ENCODE measurements around the gene PKN3. TPM values are rescaled to one million over a fixed set of nuclear protein-coding genes. Genes with fewer than 3 reads are reported as not detected.

Gene PKN3
- total RNA-seq, 2 experiments from 2014 or later, result 9.3 to 10.7 TPM

GRCh38 chr9:128729302-128729701, 27.0 kb downstream of the PKN3 start:
- TF ChIP-seq CTCF (IDR thresholded peaks at IDR 0.05), result no peak
- no peak for ATAC-seq
- intact Hi-C loops (cut with micrococcal nuclease), result no loop called here
- Mint-ChIP-seq H3K27me3 (no peaks in the 10 kb centered on the region), H3K9me3 (no peaks in the 10 kb centered on the region), H3K4me3 (no peak overlapping the region), H3K4me1 (ENCODE audit: low read depth) (peaks cover 20% of the 10 kb centered on the region), H3K27ac (no peak overlapping the region), H3K36me3 (ENCODE audit: low read depth) (peaks cover 3% of the 10 kb centered on the region)
- ChIA-PET CTCF (no interaction called here), POLR2A (no interaction called here)
- DNase-seq, result no peak

DNA sequence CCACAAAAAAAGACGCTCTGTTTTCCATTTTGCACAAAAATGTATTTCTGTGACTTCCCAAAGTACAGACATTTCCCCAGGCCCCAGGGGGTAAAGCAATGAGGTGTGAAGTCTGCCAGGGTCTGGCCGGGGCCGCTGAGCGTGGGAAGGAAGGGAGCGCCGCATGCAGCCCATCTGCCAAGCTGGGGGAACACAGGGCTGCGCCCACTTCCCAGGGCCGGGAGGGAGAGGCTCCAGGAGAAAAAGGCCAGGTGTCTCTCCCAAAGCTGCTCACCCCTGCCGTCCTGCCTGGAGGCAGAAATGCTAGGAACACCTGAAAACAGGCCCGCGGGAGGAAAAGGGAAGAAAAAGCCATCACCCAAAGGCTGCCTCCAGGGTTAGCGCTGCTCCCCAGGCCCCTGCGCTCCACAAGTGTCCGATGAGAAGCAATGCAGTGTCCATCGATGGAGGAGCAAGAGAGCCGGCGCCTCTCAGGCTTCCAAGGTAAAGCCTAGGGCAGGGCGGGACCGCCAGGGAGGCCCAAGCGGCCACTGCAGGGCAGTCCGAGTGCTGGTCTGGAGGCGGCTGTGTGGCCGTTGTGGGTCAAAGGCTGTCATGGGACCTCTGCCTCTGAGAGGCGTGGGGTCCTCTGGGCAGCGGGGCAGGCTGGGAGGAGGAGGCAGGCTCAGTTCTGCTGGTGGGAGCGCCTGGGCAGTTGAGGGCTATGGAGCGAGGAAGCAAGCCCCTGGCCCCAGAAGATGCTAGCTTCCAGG, 27.6 kb downstream of the PKN3 start:
- no peak for TF ChIP-seq CTCF (IDR thresholded peaks at IDR 0.05)
- POLR2A ChIA-PET, result no interaction called here
- Mint-ChIP-seq H3K27ac (no peak overlapping the region), H3K4me3 (no peak overlapping the region), H3K36me3 (ENCODE audit: low read depth) (peaks cover 5% of the 10 kb centered on the region), H3K27me3 (no peaks in the 10 kb centered on the region), H3K9me3 (no peaks in the 10 kb centered on the region), H3K4me1 (ENCODE audit: low read depth) (peaks cover 15% of the 10 kb centered on the region)
- no peak for ATAC-seq
- intact Hi-C loops (cut with micrococcal nuclease), result no loop called here
- DNase-seq, result no peak
- CTCF ChIA-PET, result no interaction called here

DNA sequence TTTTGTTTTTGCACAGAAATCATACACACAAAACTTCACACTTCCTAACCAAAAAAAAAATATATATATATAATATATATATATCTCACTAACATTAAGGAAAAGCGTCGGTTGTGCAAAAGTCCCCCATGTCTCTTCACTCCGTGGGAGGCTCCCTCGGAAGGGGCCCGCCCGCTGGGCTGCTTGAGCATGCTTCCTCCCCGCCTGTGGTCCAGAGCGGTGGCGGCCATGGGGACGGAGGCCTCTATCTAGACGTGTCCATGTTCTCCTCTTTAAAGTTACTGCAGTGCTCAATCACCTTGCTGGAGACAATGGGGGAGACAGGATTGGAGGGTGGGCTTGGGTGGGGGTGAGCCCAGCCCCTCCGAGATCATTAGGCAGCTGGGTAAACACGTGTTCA, 28.8 kb downstream of the PKN3 start:
- Mint-ChIP-seq H3K27me3 (no peaks in the 10 kb centered on the region), H3K4me3 (no peak overlapping the region), H3K9me3 (no peaks in the 10 kb centered on the region), H3K27ac (no peak overlapping the region), H3K36me3 (ENCODE audit: low read depth) (peaks cover 5% of the 10 kb centered on the region), H3K4me1 (ENCODE audit: low read depth) (peaks cover 8% of the 10 kb centered on the region)
- POLR2A ChIA-PET, result no interaction called here
- DNase-seq (no peak), ATAC-seq (no peak)
- CTCF ChIA-PET, result no interaction called here
- intact Hi-C loops (cut with micrococcal nuclease), result no loop called here
- no peak for TF ChIP-seq CTCF (IDR thresholded peaks at IDR 0.05)

- H3K4me1 Mint-ChIP-seq (ENCODE audit: low read depth), result peaks cover 7% of the 10 kb centered on the region
- H3K36me3 Mint-ChIP-seq (ENCODE audit: low read depth), result peaks cover 5% of the 10 kb centered on the region
- DNase-seq (no peak), ATAC-seq (no peak)
- ChIA-PET CTCF (interaction anchor here (1.8 kb wide), 1 partner anchor 30 kb away, joined by 4 read pairs; the partner anchor contains the start of gene PKN3), POLR2A (no interaction called here)
- H3K4me3 Mint-ChIP-seq, result no peak overlapping the region
- no peaks in the 10 kb centered on the region for H3K9me3 Mint-ChIP-seq
- no peak for TF ChIP-seq CTCF (IDR thresholded peaks at IDR 0.05)
- no peaks in the 10 kb centered on the region for H3K27me3 Mint-ChIP-seq
- intact Hi-C loops (cut with micrococcal nuclease), result no loop called here
- H3K27ac Mint-ChIP-seq, result no peak overlapping the region
Measured at GRCh38 chr9:128731691-128732090, 29.4 kb downstream of the PKN3 start.

- ATAC-seq (no peak), DNase-seq (no peak)
- peaks cover 4% of the 10 kb centered on the region for H3K4me1 Mint-ChIP-seq (ENCODE audit: low read depth)
- ChIA-PET CTCF (interaction anchor here (0.9 to 1.8 kb wide), 2 partner anchors 26 to 31 kb away, joined by 3 to 4 read pairs; partner anchors contain the start of gene PKN3), POLR2A (interaction anchor here (1.1 kb wide), 1 partner anchor 10 kb away, joined by 3 read pairs; no protein-coding TSS in a partner anchor)
- peaks cover 5% of the 10 kb centered on the region for H3K36me3 Mint-ChIP-seq (ENCODE audit: low read depth)
- no peaks in the 10 kb centered on the region for H3K27me3 Mint-ChIP-seq
- intact Hi-C loops (cut with micrococcal nuclease), result no loop called here
- no peak overlapping the region for H3K27ac Mint-ChIP-seq
- no peak for TF ChIP-seq CTCF (IDR thresholded peaks at IDR 0.05)
- H3K4me3 Mint-ChIP-seq, result no peak overlapping the region
- H3K9me3 Mint-ChIP-seq, result no peaks in the 10 kb centered on the region
Measured at GRCh38 chr9:128732576-128732975, 30.3 kb downstream of the PKN3 start.
